Neuronal stem cell (in vitro differentiated cells): Measurements from ENCODE around the gene FLT4.

ENCODE experiments used
- DNase-seq: peaks from one replicate; pipeline ENCODE4 v3.0.0-alpha.2; 2013; ENCODE audit warnings: low spot score
- H2AFZ ChIP-seq: one replicate; pipeline ENCODE4 v1.6.1; 2013; ENCODE audit warnings: mild to moderate bottlenecking, low read length, inconsistent platforms
- H2AK5ac ChIP-seq: 2 replicates; pipeline ENCODE4 v1.6.1; 2013; ENCODE audit warnings: low read depth, mild to moderate bottlenecking, inconsistent platforms, low read length, moderate library complexity, mixed read lengths
- H2BK120ac ChIP-seq: 2 replicates; pipeline ENCODE4 v1.6.1; 2013; ENCODE audit warnings: low read depth, mild to moderate bottlenecking, inconsistent platforms, low read length, moderate library complexity, mixed read lengths
- H2BK12ac ChIP-seq: one replicate; pipeline ENCODE4 v1.6.1; 2013; ENCODE audit warnings: low read length, inconsistent platforms
- H2BK15ac ChIP-seq: 2 replicates; pipeline ENCODE4 v1.6.1; 2013; ENCODE audit warnings: mild to moderate bottlenecking, low read length, inconsistent platforms, mixed read lengths
- H2BK5ac ChIP-seq: one replicate; pipeline ENCODE4 v1.6.1; 2013; ENCODE audit warnings: inconsistent platforms, mild to moderate bottlenecking, low read length, moderate library complexity
- H3K14ac ChIP-seq: one replicate; pipeline ENCODE4 v1.6.1; 2013; ENCODE audit warnings: low read length, inconsistent platforms
- H3K18ac ChIP-seq: 2 replicates; pipeline ENCODE4 v1.6.1; 2013; ENCODE audit warnings: low read length, inconsistent platforms
- H3K23ac ChIP-seq: 2 replicates; pipeline ENCODE4 v1.6.1; 2013; ENCODE audit warnings: low read depth, mild to moderate bottlenecking, mixed read lengths, low read length, inconsistent platforms; ENCODE audit not compliant: poor library complexity
- H3K27ac ChIP-seq: replicated peaks from 3 replicates; pipeline ENCODE4 v1.5.1; 2013; ENCODE audit warnings: low read length, inconsistent platforms
- H3K27me3 ChIP-seq, 3 experiments: 2 replicates each; pipeline ENCODE4 v1.6.1; 2013; ENCODE audit warnings: low read length in 3 of 3, mild to moderate bottlenecking in 2 of 3, inconsistent platforms in 1 of 3, low read depth in 1 of 3, mixed read lengths in 1 of 3, moderate library complexity in 1 of 3; ENCODE audit not compliant: control insufficient read depth in 3 of 3, insufficient read depth in 3 of 3
- H3K36me3 ChIP-seq, 2 donors: replicated peaks in 1 of 2; 2 replicates each; pipeline ENCODE4 v1.6.1; 2013; ENCODE audit warnings: low read length in 2 of 2; ENCODE audit not compliant: control insufficient read depth in 2 of 2, insufficient read depth in 2 of 2
- H3K4ac ChIP-seq: 2 replicates; pipeline ENCODE4 v1.6.1; 2013; ENCODE audit warnings: inconsistent platforms, mild to moderate bottlenecking, low read length, moderate library complexity
- H3K4me1 ChIP-seq, 2 donors: 1 replicate in 1 of 2; 2 replicates in 1 of 2; pipeline ENCODE4 v1.6.1; 2013; ENCODE audit warnings: low read length in 2 of 2, low read depth in 1 of 2; ENCODE audit not compliant: control insufficient read depth in 2 of 2, insufficient read depth in 1 of 2
- H3K4me2 ChIP-seq: one replicate; pipeline ENCODE4 v1.6.1; 2013; ENCODE audit warnings: mild to moderate bottlenecking, low read length, inconsistent platforms; ENCODE audit not compliant: insufficient read depth, poor library complexity, severe bottlenecking
- H3K4me3 ChIP-seq, 2 donors: 2 replicates each; pipeline ENCODE4 v1.5.1; 2013; ENCODE audit warnings: low read length in 2 of 2, mild to moderate bottlenecking in 2 of 2, inconsistent platforms in 1 of 2, moderate library complexity in 1 of 2
- H3K79me1 ChIP-seq: one replicate; pipeline ENCODE4 v1.6.1; 2013; ENCODE audit warnings: low read depth, mild to moderate bottlenecking, inconsistent platforms, low read length, moderate library complexity
- H3K9ac ChIP-seq: one replicate; pipeline ENCODE4 v1.6.1; 2013; ENCODE audit warnings: mild to moderate bottlenecking, low read depth, low read length, inconsistent platforms; ENCODE audit not compliant: poor library complexity
- H3K9me3 ChIP-seq, 2 donors: replicated peaks in 1 of 2; 2 replicates each; pipeline versions ENCODE3 to v1.6.1; 2013; ENCODE audit warnings: low read length in 2 of 2, mild to moderate bottlenecking in 2 of 2, inconsistent platforms in 1 of 2, low read depth in 1 of 2, mixed read lengths in 1 of 2, moderate library complexity in 1 of 2; ENCODE audit not compliant: control insufficient read depth in 2 of 2, insufficient read depth in 1 of 2
- H4K8ac ChIP-seq: one replicate; pipeline ENCODE4 v1.6.1; 2013; ENCODE audit warnings: low read depth, mild to moderate bottlenecking, inconsistent platforms, low read length, moderate library complexity
- H4K91ac ChIP-seq: one replicate; pipeline ENCODE4 v1.6.1; 2013; ENCODE audit warnings: low read length, low read depth, mild to moderate bottlenecking, inconsistent platforms; ENCODE audit not compliant: poor library complexity
- WGBS, 2 donors: extraction: QIAGEN DNeasy Blood & Tissue Kit; methylation state at CpG; one replicate each; pipeline ENCODE4 v1.1.7; 2013; ENCODE audit warnings: missing lambda C conversion rate in 2 of 2, mixed read lengths in 1 of 2; ENCODE audit not compliant: insufficient read length in 2 of 2, insufficient replicate concordance in 1 of 2; ENCODE audit errors: extremely low coverage in 2 of 2; 5-methylcytosine and 5-hydroxymethylcytosine counted together

Gene FLT4

DNA sequence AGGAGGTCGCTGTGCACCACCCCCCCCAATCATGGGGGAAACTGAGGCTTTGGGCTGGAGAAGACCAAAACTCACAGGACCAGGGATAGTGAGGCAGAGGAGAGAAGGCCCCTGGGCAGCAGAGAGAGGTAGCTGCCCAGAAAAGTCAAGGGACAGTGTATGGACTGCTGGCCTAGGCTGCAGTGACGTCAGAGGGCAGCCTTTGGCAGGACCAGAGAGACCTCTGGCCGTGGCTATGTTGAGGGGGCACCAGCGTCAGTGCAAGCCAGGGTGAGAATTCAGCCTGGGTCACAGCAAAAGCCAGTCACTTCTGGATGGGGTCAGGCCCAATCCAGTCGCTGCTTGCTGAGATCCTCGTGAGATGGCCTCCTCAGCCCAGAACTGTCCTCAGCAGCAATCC, 26.5 kb downstream of the FLT4 start:
- peaks cover 0 to 24% (median 4%) of the 10 kb centered on the region in 3 experiments for H3K27me3 ChIP-seq
- DNase-seq = no peak
- no peak overlapping the region for H2BK12ac ChIP-seq
- H3K18ac ChIP-seq = peak overlapping the region; percentile 13
- H3K9ac ChIP-seq = no peak overlapping the region
- H3K79me1 ChIP-seq = no peaks in the 10 kb centered on the region
- H2AK5ac ChIP-seq = peak overlapping the region; percentile 92
- no peak overlapping the region for H3K27ac ChIP-seq
- peak overlapping the region; percentile 56 for H3K14ac ChIP-seq
- H3K9me3 ChIP-seq = peaks cover 0 to 6% of the 10 kb centered on the region in 2 donors
- H2BK15ac ChIP-seq = no peak overlapping the region
- WGBS, 2 donors = no CpG with 5 or more reads among the region's 6 CpGs
- H2BK5ac ChIP-seq = peak overlapping the region; percentile 53
- no peak overlapping the region for H2BK120ac ChIP-seq
- no peak overlapping the region for H3K4me2 ChIP-seq
- peaks cover 10% of the 10 kb centered on the region in 2 donors for H3K4me1 ChIP-seq
- H3K36me3 ChIP-seq = no peaks in the 10 kb centered on the region
- H4K91ac ChIP-seq = no peak overlapping the region
- no peak overlapping the region for H3K4ac ChIP-seq
- H4K8ac ChIP-seq = no peak overlapping the region
- H2AFZ ChIP-seq = peak overlapping the region; percentile 78
- no peak overlapping the region for H3K23ac ChIP-seq
- no peak overlapping the region for H3K4me3 ChIP-seq

DNA sequence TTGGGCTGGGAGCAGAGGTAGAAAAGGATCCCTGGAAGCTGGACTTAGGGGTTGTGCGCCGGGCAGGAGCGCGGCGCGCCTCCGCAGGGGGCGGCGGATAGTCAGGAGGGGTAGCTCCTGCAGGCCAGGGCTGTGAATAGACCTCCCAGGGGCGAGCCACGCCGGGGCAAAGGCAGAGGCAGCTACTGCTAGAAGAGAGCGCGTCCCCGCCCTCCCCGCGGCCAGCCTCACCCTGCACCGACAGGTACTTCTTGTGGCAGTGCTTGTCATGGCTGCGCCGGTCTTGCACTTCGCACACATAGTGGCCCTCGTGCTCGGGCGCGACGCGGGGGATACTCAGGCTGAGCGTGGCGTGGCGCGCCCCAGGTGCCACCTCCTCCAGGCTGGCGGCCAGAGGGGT, 28.1 kb downstream of the FLT4 start:
- H3K4ac ChIP-seq = peak overlapping the region; percentile 66
- no peak for DNase-seq
- peak overlapping the region; percentile 75 for H2BK15ac ChIP-seq
- H2AK5ac ChIP-seq = peak overlapping the region; percentile 95
- H3K18ac ChIP-seq = peak overlapping the region; percentile 38
- no peak overlapping the region for H3K4me2 ChIP-seq
- no peak overlapping the region for H2BK5ac ChIP-seq
- H3K27me3 ChIP-seq = peaks cover 0 to 10% (median 4%) of the 10 kb centered on the region in 3 experiments
- H3K27ac ChIP-seq = no peak overlapping the region
- H2BK120ac ChIP-seq = no peak overlapping the region
- H3K79me1 ChIP-seq = no peaks in the 10 kb centered on the region
- H3K9me3 ChIP-seq = peaks cover 0 to 6% of the 10 kb centered on the region in 2 donors
- H3K14ac ChIP-seq = peak overlapping the region; percentile 82
- H3K4me3 ChIP-seq = no peak overlapping the region
- H4K91ac ChIP-seq = no peak overlapping the region
- H2BK12ac ChIP-seq = peak overlapping the region; percentile 22
- peaks cover 0 to 6% of the 10 kb centered on the region in 2 donors for H3K36me3 ChIP-seq
- no peak overlapping the region for H2AFZ ChIP-seq
- H3K9ac ChIP-seq = no peak overlapping the region
- WGBS, 2 donors = no CpG with 5 or more reads among the region's 32 CpGs
- peak overlapping the region; percentile 89 for H3K23ac ChIP-seq
- no peak overlapping the region for H4K8ac ChIP-seq
- peaks cover 10% of the 10 kb centered on the region in 2 donors for H3K4me1 ChIP-seq

- Histone ChIP-seq H2BK15ac (peak overlapping the region; percentile 97), H2AK5ac (peak overlapping the region; percentile 100), H2BK12ac (peak overlapping the region; percentile 94), H4K91ac (peak overlapping the region; percentile 53), H3K4me2 (no peak overlapping the region), H3K4ac (no peak overlapping the region), H3K4me3 (no peak overlapping the region), H3K14ac (no peak overlapping the region), H4K8ac (peak overlapping the region; percentile 96), H3K18ac (peak overlapping the region; percentile 44), H2BK5ac (no peak overlapping the region), H3K23ac (no peak overlapping the region), H3K9me3 (peaks cover 0 to 6% of the 10 kb centered on the region in 2 donors), H3K36me3 (peaks cover 0 to 9% of the 10 kb centered on the region in 2 donors), H3K4me1 (peaks cover 10% of the 10 kb centered on the region in 2 donors), H3K79me1 (peaks cover 3% of the 10 kb centered on the region), H3K27me3 (peaks cover 0 to 4% (median 1%) of the 10 kb centered on the region in 3 experiments), H2AFZ (peak overlapping the region; percentile 100), H2BK120ac (no peak overlapping the region), H3K9ac (no peak overlapping the region), H3K27ac (no peak overlapping the region)
- DNase-seq = no peak
- WGBS, 2 donors = no CpG with 5 or more reads among the region's 14 CpGs
Observed at GRCh38 chr5:180620014-180620413, 29.4 kb downstream of the FLT4 start.

DNA sequence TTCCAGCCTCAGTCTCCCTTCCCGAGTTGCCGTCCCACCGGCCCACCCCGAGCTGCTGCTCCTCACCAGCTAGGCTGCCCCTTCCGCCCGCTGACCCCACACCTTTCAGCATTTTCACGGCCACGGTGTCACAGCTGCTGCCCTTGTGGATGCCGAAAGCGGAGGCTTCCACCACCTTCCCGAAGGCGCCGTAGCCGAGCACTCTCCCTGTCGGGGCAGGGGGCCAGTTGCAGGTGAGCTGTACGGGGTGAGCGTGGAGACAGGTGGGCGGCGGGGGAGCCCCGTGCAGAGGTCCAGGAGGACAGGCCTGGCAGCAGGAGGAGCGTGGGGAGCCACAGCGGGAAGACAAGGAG, 29.9 kb downstream of the FLT4 start:
- Histone ChIP-seq H2AFZ (peak overlapping the region; percentile 100), H3K4ac (peak overlapping the region; percentile 93), H3K4me3 (peak overlapping the region in 1 of 2 donors; percentile 84), H3K4me2 (peak overlapping the region; percentile 77), H3K27me3 (peaks cover 0 to 4% (median 0%) of the 10 kb centered on the region in 3 experiments), H3K36me3 (peaks cover 0 to 13% of the 10 kb centered on the region in 2 donors), H2BK12ac (peak overlapping the region; percentile 94), H4K8ac (peak overlapping the region; percentile 96), H3K4me1 (peaks cover 10% of the 10 kb centered on the region in 2 donors), H3K9ac (no peak overlapping the region), H2AK5ac (peak overlapping the region; percentile 100), H3K18ac (peak overlapping the region; percentile 44), H4K91ac (peak overlapping the region; percentile 53), H2BK120ac (no peak overlapping the region), H2BK15ac (peak overlapping the region; percentile 97), H3K23ac (no peak overlapping the region), H3K9me3 (peaks cover 0 to 6% of the 10 kb centered on the region in 2 donors), H2BK5ac (no peak overlapping the region), H3K79me1 (peaks cover 3% of the 10 kb centered on the region), H3K27ac (no peak overlapping the region), H3K14ac (peak overlapping the region; percentile 39)
- no CpG with 5 or more reads among the region's 22 CpGs for WGBS, 2 donors
- DNase-seq = no peak
